Suprapubic skin (tissue), 4 donors: ENCODE measurements around the gene TEAD2. TPM values are rescaled to one million over a fixed set of nuclear protein-coding genes. Genes with fewer than 3 reads are reported as not detected.
A peak's percentile ranks its signal among the peaks of the same experiment; 100 is the strongest.

Experiments
- DNase-seq, 2 donors: peaks; one replicate each; pipeline ENCODE4 v3.0.0-alpha.2; 2019; ENCODE audit warnings: low spot score in 2 of 2
- H3K27ac ChIP-seq: fragments of 200-600 bp; sonication (generic); one replicate; pipeline ENCODE4 v1.5.1; 2019
- H3K27me3 ChIP-seq: fragments of 200-600 bp; sonication (generic); one replicate; pipeline ENCODE4 v1.5.1; 2019
- H3K36me3 ChIP-seq: fragments of 200-600 bp; sonication (generic); one replicate; pipeline ENCODE4 v1.5.1; 2019
- H3K4me1 ChIP-seq: fragments of 200-600 bp; sonication (generic); one replicate; pipeline ENCODE4 v1.5.1; 2019
- H3K4me3 ChIP-seq: fragments of 200-600 bp; sonication (generic); one replicate; pipeline ENCODE4 v1.5.1; 2019; ENCODE audit warnings: mild to moderate bottlenecking
- H3K9me3 ChIP-seq: fragments of 200-600 bp; sonication (generic); one replicate; pipeline ENCODE4 v1.5.1; 2019
- CTCF ChIP-seq, 2 donors: fragments of 200-600 bp in 1 of 2; fragments of 450-650 bp in 1 of 2; sonication (generic) in 1 of 2; IDR thresholded peaks; one replicate each; pipeline ENCODE4 v1.5.1; 2016 to 2019; ENCODE audit warnings: antibody characterized with exemption in 2 of 2, mild to moderate bottlenecking in 1 of 2, moderate library complexity in 1 of 2
- EP300 ChIP-seq: sonication (generic); formaldehyde crosslinking; IDR thresholded peaks from one replicate; pipeline ENCODE4 v1.6.1; 2017; ENCODE audit warnings: antibody characterized with exemption
- POLR2A ChIP-seq, 2 donors: fragments of 450-650 bp; IDR thresholded peaks; one replicate each; pipeline ENCODE4 v1.6.1; 2017; ENCODE audit warnings: antibody characterized with exemption in 2 of 2, mild to moderate bottlenecking in 2 of 2, moderate library complexity in 2 of 2
- POLR2AphosphoS5 ChIP-seq, 3 donors: sonication (generic); formaldehyde crosslinking; IDR thresholded peaks; one replicate each; pipeline ENCODE4 v1.6.1; 2017; ENCODE audit warnings: antibody characterized with exemption in 3 of 3
- WGBS: methylation state at CpG from one replicate; pipeline ENCODE4 v1.1.5; 2018; 5-methylcytosine and 5-hydroxymethylcytosine counted together
- total RNA-seq, 4 donors: library from RNA; depleted of rRNA; stranded (reverse); fragments of >200 nt; gene quantifications; one replicate each; pipeline ENCODE4 v1.1.0, GENCODE V29; 2016

The TEAD2 gene
- total RNA-seq, result 10 to 100 TPM; 10.6 to 15.4 (median 13.2) TPM

GRCh38 chr19:49362048-49362928 is at the start of gene TEAD2:
Gene TEAD2, minus strand, starts transcription at chr19:49362416. Its CDS starts 2,341 bp downstream, at chr19:49360075.
- Histone ChIP-seq H3K4me1 (peaks cover 39% of the 10 kb centered on the region), H3K27me3 (no peaks in the 10 kb centered on the region), H3K36me3 (peaks cover 17% of the 10 kb centered on the region), H3K27ac (peak within 1 kb of the TSS; percentile 93), H3K4me3 (peak within 1 kb of the TSS; percentile 79), H3K9me3 (no peaks in the 10 kb centered on the region)
- DNase-seq, result peak; percentile 88
- 1% methylated on average over 52 of the region's 52 CpGs for WGBS
- TF ChIP-seq EP300 (no peak), POLR2AphosphoS5 (IDR thresholded peaks at IDR 0.05) (no peak), POLR2A (IDR thresholded peaks at IDR 0.05) (no peak), CTCF (IDR thresholded peaks at IDR 0.05) (no peak)

- H3K27ac ChIP-seq, result no peak overlapping the region
- H3K4me3 ChIP-seq, result no peak overlapping the region
- H3K36me3 ChIP-seq, result no peaks in the 10 kb centered on the region
- no peak for DNase-seq
- no peaks in the 10 kb centered on the region for H3K4me1 ChIP-seq
- H3K27me3 ChIP-seq, result peaks cover 16% of the 10 kb centered on the region
- 84% methylated on average over 3 of the region's 3 CpGs for WGBS
- no peaks in the 10 kb centered on the region for H3K9me3 ChIP-seq
- TF ChIP-seq POLR2AphosphoS5 (IDR thresholded peaks at IDR 0.05) (no peak), EP300 (no peak), POLR2A (IDR thresholded peaks at IDR 0.05) (no peak), CTCF (IDR thresholded peaks at IDR 0.05) (no peak)
These were observed 49.6 kb upstream of the TEAD2 start for GRCh38 chr19:49411681-49412326.

- no peaks in the 10 kb centered on the region for H3K4me1 ChIP-seq
- H3K36me3 ChIP-seq, result no peaks in the 10 kb centered on the region
- no peaks in the 10 kb centered on the region for H3K27me3 ChIP-seq
- no peak overlapping the region for H3K4me3 ChIP-seq
- TF ChIP-seq POLR2AphosphoS5 (IDR thresholded peaks at IDR 0.05) (no peak), POLR2A (IDR thresholded peaks at IDR 0.05) (no peak), CTCF (IDR thresholded peaks at IDR 0.05) (no peak), EP300 (no peak)
- no peaks in the 10 kb centered on the region for H3K9me3 ChIP-seq
- no peak for DNase-seq
- no peak overlapping the region for H3K27ac ChIP-seq
- WGBS, result 78% methylated on average over 5 of the region's 5 CpGs
These were observed 47.3 kb upstream of the TEAD2 start for GRCh38 chr19:49409441-49410029.

- Histone ChIP-seq H3K27ac (no peak overlapping the region), H3K9me3 (no peaks in the 10 kb centered on the region), H3K4me3 (no peak overlapping the region), H3K4me1 (no peaks in the 10 kb centered on the region), H3K36me3 (no peaks in the 10 kb centered on the region), H3K27me3 (no peaks in the 10 kb centered on the region)
- TF ChIP-seq POLR2AphosphoS5 (IDR thresholded peaks at IDR 0.05) (no peak), CTCF (IDR thresholded peaks at IDR 0.05) (no peak), POLR2A (IDR thresholded peaks at IDR 0.05) (no peak), EP300 (no peak)
- DNase-seq, result no peak
- WGBS, result 88% methylated on average over 8 of the region's 8 CpGs
These were observed 46.7 kb upstream of the TEAD2 start for GRCh38 chr19:49408816-49409440.
